SK-N-MC (cell line): ENCODE measurements around the gene PARD3.

ENCODE experiments used
- DNase-seq: peaks from one replicate; pipeline ENCODE4 v3.0.0-alpha.2; 2011; ENCODE audit warnings: low read depth, low spot score
- H3K27ac ChIP-seq: fragments of 200-600 bp; sonication (generic); 2 replicates; pipeline ENCODE4 v1.5.1; 2016; ENCODE audit warnings: mixed run types
- H3K36me3 ChIP-seq: fragments of 200-600 bp; sonication (generic); 2 replicates; pipeline ENCODE4 v1.6.1; 2017; ENCODE audit warnings: antibody characterized with exemption, low read length, mixed read lengths; ENCODE audit not compliant: insufficient read depth
- H3K4me3 ChIP-seq: fragments of 200-600 bp; sonication (generic); 2 replicates; pipeline ENCODE4 v1.5.1; 2016
- H3K9ac ChIP-seq: fragments of 200-600 bp; sonication (generic); 2 replicates; pipeline ENCODE4 v1.8.0; 2017; ENCODE audit warnings: mixed run types, mixed read lengths; ENCODE audit not compliant: insufficient read length
- H3K9me3 ChIP-seq: fragments of 200-600 bp; sonication (generic); 2 replicates; pipeline ENCODE4 v1.6.1; 2017; ENCODE audit warnings: low read depth, mild to moderate bottlenecking, antibody characterized with exemption, low read length, moderate library complexity, mixed read lengths
- EZH2 ChIP-seq: fragments of 200-600 bp; sonication (generic); IDR thresholded peaks from one replicate; pipeline ENCODE4 v1.6.1; 2017; ENCODE audit warnings: antibody characterized with exemption
- FOXP2 ChIP-seq: optimal IDR thresholded peaks from 2 replicates; pipeline ENCODE3; 2011; ENCODE audit warnings: mild to moderate bottlenecking, moderate library complexity; ENCODE audit not compliant: insufficient read depth; ENCODE audit errors: extremely low read length, control extremely low read depth
- POLR2AphosphoS5 ChIP-seq: IDR thresholded peaks from 2 replicates; pipeline ENCODE4 v1.6.1; 2012; ENCODE audit warnings: mild to moderate bottlenecking, low read depth, low read length, borderline replicate concordance

Gene PARD3

DNA sequence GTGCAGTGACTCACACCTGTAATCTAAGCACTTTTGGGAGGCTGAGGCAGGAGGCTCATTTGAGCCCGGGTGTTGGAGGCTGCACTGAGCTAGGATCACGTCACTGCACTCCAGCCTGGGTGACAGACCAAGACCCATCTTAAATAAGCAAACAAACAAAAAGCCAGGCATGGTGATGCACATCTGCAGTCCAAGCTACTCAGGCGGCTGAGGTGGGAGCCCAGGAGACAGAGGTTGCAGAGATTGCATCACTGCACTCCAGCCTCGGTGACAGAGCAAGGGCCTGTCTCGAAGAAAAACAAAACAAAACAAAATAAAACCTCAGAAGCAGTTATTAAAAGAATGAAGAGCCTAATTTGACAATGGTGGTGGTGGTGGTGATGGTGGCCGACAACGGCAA, 132.5 kb downstream of the PARD3 start:
- Histone ChIP-seq H3K9me3 (no peaks in the 10 kb centered on the region), H3K4me3 (no peak overlapping the region), H3K27ac (no peak overlapping the region), H3K36me3 (no peaks in the 10 kb centered on the region), H3K9ac (no peak overlapping the region)
- TF ChIP-seq EZH2 (no peak), POLR2AphosphoS5 (no peak)
- no peak for DNase-seq

DNA sequence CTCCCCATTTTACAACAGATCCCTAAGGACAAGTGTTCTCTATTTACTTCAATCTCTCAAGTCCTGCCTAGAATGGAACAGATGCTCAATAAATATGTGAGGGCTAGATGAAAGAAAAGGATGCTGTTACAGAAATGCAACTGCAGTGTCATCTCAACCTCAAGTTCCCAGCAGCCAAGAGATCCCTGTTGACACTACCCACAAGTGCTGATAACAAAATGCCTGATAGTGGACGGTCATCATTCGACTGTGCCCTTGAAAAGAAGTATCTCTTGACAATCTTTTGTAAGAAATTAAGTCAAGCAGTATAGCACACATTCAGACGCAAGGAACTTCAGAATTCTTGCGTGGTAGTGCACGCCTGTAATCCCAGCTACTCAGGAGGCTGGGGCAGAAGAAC, 133.2 kb downstream of the PARD3 start:
- DNase-seq = no peak
- Histone ChIP-seq H3K4me3 (no peak overlapping the region), H3K9me3 (no peaks in the 10 kb centered on the region), H3K9ac (no peak overlapping the region), H3K27ac (no peak overlapping the region), H3K36me3 (no peaks in the 10 kb centered on the region)
- TF ChIP-seq FOXP2 (no peak), POLR2AphosphoS5 (no peak), EZH2 (no peak)

DNA sequence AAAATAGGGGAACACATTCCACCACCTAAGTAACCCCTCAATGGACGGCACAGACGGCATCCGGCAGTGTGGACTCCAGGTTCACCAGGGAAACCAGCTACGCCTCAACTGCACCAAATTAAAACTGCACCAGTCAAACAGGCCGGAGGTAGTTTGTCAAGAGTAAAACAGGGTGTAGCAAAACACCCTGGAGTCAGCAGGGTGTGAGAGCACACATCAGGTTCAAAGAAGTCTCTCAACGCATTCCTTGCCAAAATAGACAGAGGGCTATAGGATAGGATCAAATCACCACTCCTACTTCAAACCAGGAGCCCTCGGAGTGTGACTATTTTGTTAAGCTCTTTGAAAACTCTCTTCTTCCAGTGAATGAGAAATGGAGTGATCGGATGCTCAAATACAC, 135.9 kb downstream of the PARD3 start:
- TF ChIP-seq POLR2AphosphoS5 = no peak
- no peak for TF ChIP-seq EZH2
- H3K4me3 ChIP-seq = no peak overlapping the region
- no peak overlapping the region for H3K9ac ChIP-seq
- no peak overlapping the region for H3K27ac ChIP-seq
- no peaks in the 10 kb centered on the region for H3K9me3 ChIP-seq
- no peaks in the 10 kb centered on the region for H3K36me3 ChIP-seq
- DNase-seq = no peak

DNA sequence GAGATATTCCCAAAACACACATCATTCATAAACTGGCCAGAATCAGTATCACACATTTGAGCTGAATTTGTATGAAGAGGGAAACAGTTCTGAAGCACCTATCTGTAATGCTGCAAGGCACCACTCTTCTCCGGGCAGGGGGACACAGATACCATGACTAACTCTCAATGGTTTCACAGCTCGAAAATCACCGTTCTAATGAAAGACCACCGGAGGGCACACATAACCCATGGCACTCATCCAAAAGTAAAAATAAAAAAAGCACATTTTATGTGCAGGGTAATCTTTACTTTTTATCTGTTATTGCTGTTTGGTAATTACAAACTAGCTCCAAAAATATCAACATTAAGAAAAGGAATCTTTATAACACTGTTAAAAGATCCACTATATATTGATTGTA, 137.5 kb downstream of the PARD3 start:
- no peak for TF ChIP-seq FOXP2
- no peak for TF ChIP-seq EZH2
- no peak for TF ChIP-seq POLR2AphosphoS5
- Histone ChIP-seq H3K9ac (no peak overlapping the region), H3K36me3 (no peaks in the 10 kb centered on the region), H3K4me3 (no peak overlapping the region), H3K27ac (no peak overlapping the region), H3K9me3 (no peaks in the 10 kb centered on the region)
- DNase-seq = no peak

DNA sequence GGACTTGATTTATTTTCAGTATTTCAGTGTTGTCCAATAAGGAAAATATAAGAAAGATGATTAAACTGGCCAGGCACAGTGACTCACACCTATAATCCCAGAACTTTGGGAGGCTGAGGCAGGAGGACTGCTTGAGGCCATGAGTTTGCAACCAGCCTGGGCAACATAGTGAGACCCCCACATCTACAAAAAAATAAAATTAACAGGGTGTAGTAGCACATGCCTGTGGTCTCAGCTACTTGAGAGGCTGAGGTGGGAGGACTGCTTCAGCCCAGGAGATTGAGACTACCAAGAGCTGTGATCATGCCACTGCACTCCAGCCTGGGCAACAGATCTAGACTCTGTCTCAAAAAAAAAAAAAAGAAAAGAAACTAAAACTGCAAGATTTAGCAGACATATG, 138.0 kb downstream of the PARD3 start:
- TF ChIP-seq EZH2 (no peak), FOXP2 (no peak), POLR2AphosphoS5 (no peak)
- H3K9me3 ChIP-seq = no peaks in the 10 kb centered on the region
- H3K27ac ChIP-seq = no peak overlapping the region
- H3K4me3 ChIP-seq = no peak overlapping the region
- no peak overlapping the region for H3K9ac ChIP-seq
- H3K36me3 ChIP-seq = no peaks in the 10 kb centered on the region
- DNase-seq = no peak

DNA sequence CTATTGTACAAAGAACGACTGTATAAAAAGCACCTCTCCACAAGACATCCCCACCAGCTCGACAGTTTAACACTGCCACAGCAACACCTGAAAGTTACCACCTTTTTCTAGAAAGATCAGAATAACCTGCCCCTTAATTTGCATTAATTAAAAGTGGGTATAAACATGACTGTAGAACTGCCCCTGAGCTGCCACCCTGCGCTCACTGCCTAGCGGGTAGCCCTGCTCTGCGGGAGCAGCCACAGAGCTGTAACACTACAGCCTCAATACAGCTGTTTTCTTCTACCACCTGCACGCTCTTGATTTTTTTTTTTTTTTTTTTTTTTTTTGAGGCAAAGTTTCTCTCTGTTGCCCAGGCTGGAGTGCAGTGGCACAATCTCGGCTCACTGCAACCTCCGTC, 140.9 kb downstream of the PARD3 start:
- H3K9ac ChIP-seq = no peak overlapping the region
- H3K27ac ChIP-seq = no peak overlapping the region
- DNase-seq = no peak
- H3K4me3 ChIP-seq = no peak overlapping the region
- H3K36me3 ChIP-seq = no peaks in the 10 kb centered on the region
- H3K9me3 ChIP-seq = no peaks in the 10 kb centered on the region
- no peak for TF ChIP-seq FOXP2
- no peak for TF ChIP-seq POLR2AphosphoS5

DNA sequence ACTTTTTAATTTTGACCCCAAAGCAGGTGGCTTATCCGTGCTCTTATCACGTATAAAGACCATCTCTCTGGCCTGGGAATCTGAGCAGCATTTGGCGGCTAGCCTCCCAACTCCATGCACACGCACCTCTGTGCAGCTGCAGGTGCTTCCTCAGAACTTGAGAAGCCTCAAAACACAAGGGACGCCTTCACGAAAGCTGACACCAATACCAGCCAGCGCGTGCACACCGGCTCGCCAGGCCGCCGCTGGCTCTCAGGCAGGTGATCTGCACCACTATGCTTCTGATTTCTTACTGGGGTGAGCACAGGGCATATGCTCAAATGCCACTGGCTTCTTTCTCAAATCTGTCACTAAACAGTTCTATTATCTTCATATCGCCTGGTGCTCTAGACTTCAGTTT, 145.0 kb downstream of the PARD3 start:
- H3K4me3 ChIP-seq = no peak overlapping the region
- H3K9ac ChIP-seq = no peak overlapping the region
- H3K27ac ChIP-seq = no peak overlapping the region
- H3K9me3 ChIP-seq = no peaks in the 10 kb centered on the region
- no peaks in the 10 kb centered on the region for H3K36me3 ChIP-seq
- no peak for TF ChIP-seq FOXP2
- no peak for TF ChIP-seq EZH2
- no peak for TF ChIP-seq POLR2AphosphoS5
- DNase-seq = no peak

DNA sequence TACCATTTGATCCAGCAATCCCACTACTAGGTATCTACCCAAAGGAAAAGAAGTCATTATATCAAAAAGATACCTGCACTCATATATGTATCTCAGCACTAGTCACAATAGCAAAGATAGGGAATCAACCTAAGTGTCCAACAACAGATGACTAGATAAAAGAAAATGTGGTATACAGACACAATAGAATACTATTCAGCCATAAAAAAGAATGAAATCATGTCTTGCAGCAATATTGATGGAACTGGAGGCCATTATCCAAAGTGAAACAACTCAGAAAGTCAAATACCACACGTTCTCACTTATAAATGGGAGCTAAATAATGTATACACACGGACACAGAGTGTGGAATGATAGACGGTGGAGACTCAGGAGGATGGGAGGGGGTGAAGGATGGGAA, 146.0 kb downstream of the PARD3 start:
- Histone ChIP-seq H3K9ac (no peak overlapping the region), H3K4me3 (no peak overlapping the region), H3K9me3 (no peaks in the 10 kb centered on the region), H3K27ac (no peak overlapping the region), H3K36me3 (no peaks in the 10 kb centered on the region)
- no peak for TF ChIP-seq EZH2
- TF ChIP-seq POLR2AphosphoS5 = no peak
- TF ChIP-seq FOXP2 = no peak
- no peak for DNase-seq

DNA sequence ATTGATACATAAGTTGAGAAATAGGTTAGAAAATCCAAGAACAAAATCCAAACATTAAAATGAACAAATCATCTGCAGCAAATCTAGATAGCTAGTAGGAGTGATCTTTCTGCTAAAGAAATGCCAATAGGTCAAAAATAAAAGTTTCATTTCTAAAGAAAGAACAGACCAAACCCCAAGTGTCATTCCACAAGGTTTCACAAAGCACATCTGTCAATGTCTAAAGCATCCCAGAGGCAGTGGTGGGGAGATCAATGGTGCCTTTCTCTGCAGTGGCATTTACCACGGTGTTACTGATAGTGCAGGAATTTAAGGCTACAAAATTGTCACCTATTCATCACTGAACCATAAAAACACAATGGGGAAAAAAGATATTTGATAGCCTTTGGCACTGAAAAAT, 147.9 kb downstream of the PARD3 start:
- H3K36me3 ChIP-seq = no peaks in the 10 kb centered on the region
- TF ChIP-seq FOXP2 (no peak), POLR2AphosphoS5 (no peak), EZH2 (no peak)
- H3K27ac ChIP-seq = no peak overlapping the region
- no peak overlapping the region for H3K9ac ChIP-seq
- H3K9me3 ChIP-seq = no peaks in the 10 kb centered on the region
- no peak for DNase-seq
- no peak overlapping the region for H3K4me3 ChIP-seq

DNA sequence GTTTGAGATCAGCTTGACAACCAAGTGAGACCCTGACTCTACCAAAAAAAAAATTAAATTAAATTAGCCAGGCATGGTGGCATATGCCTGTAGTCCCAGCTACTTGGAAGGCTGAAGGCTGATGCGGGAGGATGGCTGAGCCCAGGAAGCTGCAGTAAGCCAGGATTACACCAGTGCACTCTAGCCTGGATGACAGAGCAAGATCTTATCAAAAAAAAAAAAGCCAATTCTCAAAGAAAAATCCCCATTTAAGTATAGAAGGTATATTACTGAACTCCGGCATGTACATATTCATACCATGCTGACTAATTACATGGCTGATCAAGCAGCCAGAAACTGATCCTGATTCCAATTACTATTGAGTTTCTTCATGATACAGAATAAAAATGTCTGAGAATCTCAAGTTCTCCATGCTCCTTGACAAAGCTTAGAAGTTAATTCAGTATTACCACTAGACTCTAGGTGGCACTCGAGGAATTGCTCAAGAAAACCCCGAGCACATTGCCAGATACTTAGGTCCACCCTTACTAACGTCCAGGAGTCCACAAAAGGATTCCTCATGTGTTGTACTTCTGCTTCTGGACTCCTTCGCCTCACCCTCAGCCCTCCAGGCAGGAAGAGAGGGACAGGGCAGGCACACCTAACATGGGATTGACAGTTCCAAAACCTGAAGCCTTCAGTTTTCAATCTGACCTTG, 148.9 kb downstream of the PARD3 start:
- Histone ChIP-seq H3K9ac (no peak overlapping the region), H3K4me3 (no peak overlapping the region), H3K27ac (no peak overlapping the region), H3K36me3 (no peaks in the 10 kb centered on the region), H3K9me3 (no peaks in the 10 kb centered on the region)
- TF ChIP-seq FOXP2 = no peak
- TF ChIP-seq POLR2AphosphoS5 = no peak
- no peak for TF ChIP-seq EZH2
- DNase-seq = no peak
